HCT116 (cell line): Measurements from ENCODE around the gene PPFIBP1. TPM values are rescaled to one million over a fixed set of nuclear protein-coding genes. Genes with fewer than 3 reads are reported as not detected.

Experiments
- ATAC-seq: fragments of 200-7000 bp; cut with Tn5 transposase; 2 replicates; pipeline ENCODE4 v1.9.1; 2020; ENCODE audit warnings: mild to moderate bottlenecking, moderate library complexity
- BruUV-seq: library from RNA; stranded (reverse); fragments of 400-500 nt; replicated peaks from 2 replicates; lab custom pipeline; 2021; lab: Mats Ljungman, UMichigan
- CTCF ChIA-PET: fragments of 300-600 bp; sonication (Branson Sonifier 250); formaldehyde crosslinking; loops from one replicate; lab custom pipeline; 2021; ENCODE audit warnings: antibody characterized with exemption; lab: Charles Lee
- POLR2A ChIA-PET: fragments of 300-600, 350-600 bp; sonication (Branson Sonifier 250); formaldehyde crosslinking; loops from one replicate; lab custom pipeline; 2021; ENCODE audit warnings: antibody characterized with exemption; lab: Charles Lee
- RAD21 ChIA-PET, 2 experiments: fragments of 300-600 bp; sonication (Branson Sonifier 250); formaldehyde crosslinking; loops; one replicate each; lab custom pipeline; 2023; ENCODE audit warnings: low total read pairs in 2 of 2; ENCODE audit not compliant: uncharacterized antibody in 2 of 2, unreplicated experiment in 2 of 2, low non-redundant PET in 1 of 2; lab: Charles Lee
- DNase-seq: peaks from one replicate; pipeline ENCODE4 v3.0.0-alpha.2; 2010; ENCODE audit warnings: low read depth, low spot score
- H2AFZ ChIP-seq: fragments of 200-600 bp; shearing (Covaris generic), sonication (generic); 2 replicates; pipeline ENCODE4 v1.6.1; 2017; ENCODE audit warnings: low read depth, mixed run types, mixed read lengths, antibody characterized with exemption, low read length; ENCODE audit not compliant: poor library complexity, severe bottlenecking
- H3K27ac ChIP-seq: 2 replicates; pipeline ENCODE4 v1.5.1; 2012; ENCODE audit warnings: low read depth, low read length
- H3K27me3 ChIP-seq: fragments of 200-600 bp; sonication (generic); 2 replicates; pipeline ENCODE4 v1.6.1; 2016; ENCODE audit warnings: mixed run types, low read length, mixed read lengths; ENCODE audit not compliant: insufficient read depth
- H3K36me3 ChIP-seq, 2 experiments: fragments of 200-500 bp in 1 of 2; fragments of 200-600 bp in 1 of 2; sonication (Bioruptor generic) in 1 of 2; sonication (generic) in 1 of 2; 2 replicates each; pipeline versions ENCODE4 v1.5.1 to v1.6.1; 2014 to 2016; ENCODE audit warnings: low read length in 2 of 2, inconsistent platforms in 1 of 2, mixed read lengths in 1 of 2, mixed run types in 1 of 2; ENCODE audit not compliant: insufficient read depth in 2 of 2, control insufficient read depth in 1 of 2
- H3K4me1 ChIP-seq, 2 experiments: fragments of 200-600 bp in 1 of 2; sonication (generic) in 1 of 2; 2 replicates each; pipeline versions ENCODE4 v1.5.1 to v1.6.1; 2012 to 2017; ENCODE audit warnings: low read length in 2 of 2, inconsistent platforms in 1 of 2, mild to moderate bottlenecking in 1 of 2, mixed read lengths in 1 of 2, mixed run types in 1 of 2, moderate library complexity in 1 of 2; ENCODE audit not compliant: insufficient read depth in 2 of 2, control insufficient read depth in 1 of 2
- H3K4me2 ChIP-seq: fragments of 200-600 bp; sonication (generic); 2 replicates; pipeline ENCODE4 v1.6.1; 2017; ENCODE audit warnings: mixed run types, low read length, mixed read lengths
- H3K4me3 ChIP-seq, 2 experiments: fragments of 200-600 bp in 1 of 2; sonication (generic) in 1 of 2; replicated peaks in 1 of 2; 2 replicates each; pipeline ENCODE4 v1.5.1; 2011 to 2016; ENCODE audit warnings: low read length in 2 of 2, control low read depth in 1 of 2, low read depth in 1 of 2, mild to moderate bottlenecking in 1 of 2, mixed read lengths in 1 of 2, mixed run types in 1 of 2
- H3K79me2 ChIP-seq: fragments of 200-600 bp; sonication (generic); 2 replicates; pipeline ENCODE4 v1.6.1; 2017; ENCODE audit warnings: mild to moderate bottlenecking, mixed run types, low read length, moderate library complexity, mixed read lengths; ENCODE audit not compliant: insufficient read depth
- H3K9ac ChIP-seq: fragments of 200-600 bp; sonication (generic); 2 replicates; pipeline ENCODE4 v1.6.1; 2016; ENCODE audit warnings: low read length, mixed read lengths
- H3K9me2 ChIP-seq: fragments of 200-600 bp; sonication (generic), shearing (Covaris generic); 2 replicates; pipeline ENCODE4 v1.6.1; 2017; ENCODE audit warnings: mixed run types, mild to moderate bottlenecking, moderate library complexity; ENCODE audit not compliant: insufficient read depth
- H3K9me3 ChIP-seq, 2 experiments: fragments of 200-500 bp in 1 of 2; fragments of 200-600 bp in 1 of 2; sonication (Bioruptor generic) in 1 of 2; sonication (generic) in 1 of 2; 2 replicates each; pipeline ENCODE4 v1.6.1; 2014 to 2017; ENCODE audit warnings: low read length in 2 of 2, mixed read lengths in 2 of 2, inconsistent platforms in 1 of 2, low read depth in 1 of 2, mild to moderate bottlenecking in 1 of 2, mixed run types in 1 of 2, moderate library complexity in 1 of 2; ENCODE audit not compliant: control insufficient read depth in 1 of 2, insufficient read depth in 1 of 2
- H4K20me1 ChIP-seq: fragments of 200-600 bp; sonication (generic), shearing (Covaris generic); 2 replicates; pipeline ENCODE4 v1.6.1; 2017; ENCODE audit warnings: mixed run types, mild to moderate bottlenecking, moderate library complexity; ENCODE audit not compliant: insufficient read depth
- ATF3 ChIP-seq: IDR thresholded peaks from 2 replicates; pipeline ENCODE4 v1.6.1; 2012
- CBX3 ChIP-seq: IDR thresholded peaks from 2 replicates; pipeline ENCODE4 v1.6.1; 2012; ENCODE audit warnings: low read depth
- CEBPB ChIP-seq: IDR thresholded peaks from 2 replicates; pipeline ENCODE4 v1.6.1; 2012; ENCODE audit warnings: low read depth
- EGR1 ChIP-seq: IDR thresholded peaks from 2 replicates; pipeline ENCODE4 v1.6.1; 2012; ENCODE audit warnings: low read depth
- ELF1 ChIP-seq: IDR thresholded peaks from 2 replicates; pipeline ENCODE4 v1.6.1; 2012; ENCODE audit warnings: low read depth, borderline replicate concordance
- EZH2 ChIP-seq: fragments of 200-600 bp; sonication (generic); IDR thresholded peaks from 2 replicates; pipeline ENCODE4 v1.6.1; 2017; ENCODE audit warnings: antibody characterized with exemption, mixed run types
- EZH2phosphoT487 ChIP-seq: fragments of 200-600 bp; IDR thresholded peaks from 2 replicates; pipeline ENCODE4 v1.6.1; 2018; ENCODE audit warnings: antibody characterized with exemption, borderline replicate concordance
- FOSL1 ChIP-seq: IDR thresholded peaks from 2 replicates; pipeline ENCODE4 v1.6.1; 2012; ENCODE audit warnings: low read depth
- MAX ChIP-seq: IDR thresholded peaks from 2 replicates; pipeline ENCODE4 v1.6.1; 2012
- POLR2A ChIP-seq: IDR thresholded peaks from 2 replicates; pipeline ENCODE4 v1.7.0; 2011; ENCODE audit warnings: borderline replicate concordance; ENCODE audit not compliant: insufficient read depth, insufficient read length; ENCODE audit errors: extremely low read depth
- POLR2AphosphoS5 ChIP-seq: IDR thresholded peaks from 2 replicates; pipeline ENCODE4 v1.6.1; 2011; ENCODE audit warnings: mild to moderate bottlenecking, low read depth, low read length, moderate library complexity
- RAD21 ChIP-seq: IDR thresholded peaks from 2 replicates; pipeline ENCODE4 v1.6.1; 2012; ENCODE audit warnings: low read depth, mild to moderate bottlenecking
- REST ChIP-seq: IDR thresholded peaks from 2 replicates; pipeline ENCODE4 v1.6.1; 2012; ENCODE audit warnings: low read depth
- SRF ChIP-seq: IDR thresholded peaks from 2 replicates; pipeline ENCODE4 v1.6.1; 2012; ENCODE audit warnings: low read depth
- TCF7L2 ChIP-seq: IDR thresholded peaks from 2 replicates; pipeline ENCODE4 v1.7.0; 2011; ENCODE audit warnings: borderline replicate concordance, inconsistent platforms; ENCODE audit not compliant: insufficient read depth, insufficient read length; ENCODE audit errors: extremely low read depth
- YY1 ChIP-seq: IDR thresholded peaks from 2 replicates; pipeline ENCODE4 v1.6.1; 2011; ENCODE audit warnings: low read length, low read depth, moderate library complexity, mild to moderate bottlenecking; ENCODE audit not compliant: insufficient replicate concordance; ENCODE audit errors: extremely low read depth
- ZBTB33 ChIP-seq: IDR thresholded peaks from 2 replicates; pipeline ENCODE4 v1.6.1; 2011; ENCODE audit warnings: mild to moderate bottlenecking, low read length, moderate library complexity; ENCODE audit not compliant: insufficient replicate concordance; ENCODE audit errors: extremely low read depth
- ZFX ChIP-seq: fragments of 450-650 bp; IDR thresholded peaks from 2 replicates; pipeline ENCODE4 v1.6.1; 2017
- ZNF274 ChIP-seq: fragments of 200-500 bp; sonication (Bioruptor generic); IDR thresholded peaks from 2 replicates; pipeline ENCODE4 v1.6.1; 2014; ENCODE audit warnings: mild to moderate bottlenecking, low read depth, low read length, inconsistent platforms
- intact Hi-C: fragments of 100-400 bp; cut with micrococcal nuclease; formaldehyde crosslinking; loops from 2 replicates; pipeline ENCODE4 v1.10.0; 2022
- total RNA-seq: library from RNA; stranded (reverse); gene quantifications from one replicate; pipeline ENCODE4 v1.2.1, GENCODE V29; 2021; ENCODE audit not compliant: unreplicated experiment

Gene PPFIBP1
- total RNA-seq, 1 experiment from 2014 or later = 102 TPM

- ChIA-PET CTCF (no interaction called here), RAD21 (no interaction called here), POLR2A (no interaction called here)
- no peak for TF ChIP-seq FOSL1
- no peak for TF ChIP-seq EGR1
- TF ChIP-seq ZBTB33 = no peak
- no peak for TF ChIP-seq EZH2
- TF ChIP-seq RAD21 = no peak
- TF ChIP-seq YY1 = no peak
- no peak for TF ChIP-seq MAX
- TF ChIP-seq EZH2phosphoT487 = no peak
- TF ChIP-seq SRF = no peak
- TF ChIP-seq POLR2A = no peak
- no peak for TF ChIP-seq ZFX
- no peak for TF ChIP-seq ELF1
- no peak for TF ChIP-seq ZNF274
- no peak for TF ChIP-seq CEBPB
- no peak for TF ChIP-seq TCF7L2
- no peak for TF ChIP-seq CBX3
- TF ChIP-seq ATF3 = no peak
- no peak for TF ChIP-seq POLR2AphosphoS5
- no peak for TF ChIP-seq REST
- Histone ChIP-seq H3K4me3 (no peak overlapping the region), H3K4me2 (no peak overlapping the region), H4K20me1 (no peaks in the 10 kb centered on the region), H3K9me3 (no peaks in the 10 kb centered on the region), H3K27ac (no peak overlapping the region), H2AFZ (no peak overlapping the region), H3K79me2 (peaks cover 90% of the 10 kb centered on the region), H3K27me3 (no peaks in the 10 kb centered on the region), H3K9me2 (no peaks in the 10 kb centered on the region), H3K36me3 (no peaks in the 10 kb centered on the region), H3K4me1 (peaks cover 30 to 37% of the 10 kb centered on the region in 2 experiments), H3K9ac (no peak overlapping the region)
- ATAC-seq (no peak), DNase-seq (no peak)
- BruUV-seq = no TSS peak
- intact Hi-C loops = no loop called here
Observed at GRCh38 chr12:27542628-27543027, 18.6 kb downstream of the PPFIBP1 start.
